Measurements from ENCODE around the gene ATP13A5.
A peak's percentile ranks its signal among the peaks of the same experiment; 100 is the strongest.

The ATP13A5 gene, protein sequence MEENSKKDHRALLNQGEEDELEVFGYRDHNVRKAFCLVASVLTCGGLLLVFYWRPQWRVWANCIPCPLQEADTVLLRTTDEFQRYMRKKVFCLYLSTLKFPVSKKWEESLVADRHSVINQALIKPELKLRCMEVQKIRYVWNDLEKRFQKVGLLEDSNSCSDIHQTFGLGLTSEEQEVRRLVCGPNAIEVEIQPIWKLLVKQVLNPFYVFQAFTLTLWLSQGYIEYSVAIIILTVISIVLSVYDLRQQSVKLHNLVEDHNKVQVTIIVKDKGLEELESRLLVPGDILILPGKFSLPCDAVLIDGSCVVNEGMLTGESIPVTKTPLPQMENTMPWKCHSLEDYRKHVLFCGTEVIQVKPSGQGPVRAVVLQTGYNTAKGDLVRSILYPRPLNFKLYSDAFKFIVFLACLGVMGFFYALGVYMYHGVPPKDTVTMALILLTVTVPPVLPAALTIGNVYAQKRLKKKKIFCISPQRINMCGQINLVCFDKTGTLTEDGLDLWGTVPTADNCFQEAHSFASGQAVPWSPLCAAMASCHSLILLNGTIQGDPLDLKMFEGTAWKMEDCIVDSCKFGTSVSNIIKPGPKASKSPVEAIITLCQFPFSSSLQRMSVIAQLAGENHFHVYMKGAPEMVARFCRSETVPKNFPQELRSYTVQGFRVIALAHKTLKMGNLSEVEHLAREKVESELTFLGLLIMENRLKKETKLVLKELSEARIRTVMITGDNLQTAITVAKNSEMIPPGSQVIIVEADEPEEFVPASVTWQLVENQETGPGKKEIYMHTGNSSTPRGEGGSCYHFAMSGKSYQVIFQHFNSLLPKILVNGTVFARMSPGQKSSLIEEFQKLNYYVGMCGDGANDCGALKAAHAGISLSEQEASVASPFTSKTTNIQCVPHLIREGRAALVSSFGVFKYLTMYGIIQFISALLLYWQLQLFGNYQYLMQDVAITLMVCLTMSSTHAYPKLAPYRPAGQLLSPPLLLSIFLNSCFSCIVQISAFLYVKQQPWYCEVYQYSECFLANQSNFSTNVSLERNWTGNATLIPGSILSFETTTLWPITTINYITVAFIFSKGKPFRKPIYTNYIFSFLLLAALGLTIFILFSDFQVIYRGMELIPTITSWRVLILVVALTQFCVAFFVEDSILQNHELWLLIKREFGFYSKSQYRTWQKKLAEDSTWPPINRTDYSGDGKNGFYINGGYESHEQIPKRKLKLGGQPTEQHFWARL

GRCh38 chr3:193378706-193379105 lies at the start of gene ATP13A5:
TSS of gene ATP13A5 (minus strand) at chr3:193378753. CDS start at chr3:193378725, 28 bp downstream.
- no peak for DNase-seq (ENCODE audit: low read depth)

DNA sequence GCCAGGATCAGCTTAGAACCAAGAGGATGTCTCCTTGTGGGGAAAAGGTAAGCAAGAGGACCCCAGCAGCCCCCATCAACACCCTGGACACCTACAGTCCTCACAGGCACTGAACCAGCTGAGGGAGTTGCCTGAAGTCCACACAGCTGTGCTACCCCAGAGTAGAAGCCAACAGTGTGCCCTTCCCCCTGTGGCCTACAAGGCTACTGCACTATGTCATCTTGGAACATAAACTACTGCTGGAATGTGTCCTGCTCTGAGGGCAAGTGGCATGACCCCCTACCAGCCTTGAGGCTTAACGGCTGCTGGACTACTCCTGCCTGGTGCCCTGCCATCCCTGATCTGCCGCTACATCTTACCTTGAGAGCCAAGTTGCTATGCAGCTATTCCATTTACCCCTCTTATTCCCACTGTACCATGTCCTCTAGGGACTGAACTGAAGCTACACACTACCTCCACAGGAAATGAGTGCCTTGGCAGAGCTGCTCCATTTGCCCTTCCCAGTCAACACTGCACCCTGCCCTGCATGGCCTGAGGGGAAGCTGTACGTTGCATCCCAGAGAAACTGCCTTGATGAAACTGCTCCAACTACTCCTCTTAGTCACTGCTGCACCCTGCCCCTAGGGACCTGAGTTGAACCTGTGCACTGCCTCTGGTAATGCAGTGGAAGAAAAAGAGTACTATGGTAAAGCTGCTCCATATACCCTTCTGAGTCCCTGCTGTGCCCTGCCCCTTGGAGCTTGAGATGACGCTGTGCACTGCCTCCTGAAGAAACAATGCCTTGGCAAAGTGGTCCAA lies 40.2 kb upstream of the ATP13A5 start:
- DNase-seq (ENCODE audit: low read depth): no peak

DNA sequence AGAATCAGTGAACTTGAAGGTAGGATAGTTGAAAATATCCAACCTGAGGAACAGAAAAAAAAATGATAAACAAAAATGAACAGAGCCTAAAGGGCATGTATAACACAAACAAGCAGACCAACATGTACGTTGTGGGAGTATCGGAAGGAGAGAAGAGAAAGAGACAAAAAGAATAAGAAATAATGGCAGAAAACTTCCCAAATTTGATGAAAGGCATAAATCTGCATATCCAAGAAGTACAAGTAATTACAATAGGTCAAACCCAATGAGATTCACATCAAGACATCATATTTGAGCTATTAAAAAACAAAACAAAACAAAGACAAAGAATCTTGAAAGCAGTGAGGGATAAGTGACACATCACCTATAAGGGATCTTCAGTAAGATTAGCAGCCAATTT lies 38.1 kb upstream of the ATP13A5 start:
- DNase-seq (ENCODE audit: low read depth): no peak

- DNase-seq (ENCODE audit: low read depth): no peak
Observed at GRCh38 chr3:193407688-193408087, 29.1 kb upstream of the ATP13A5 start.

DNA sequence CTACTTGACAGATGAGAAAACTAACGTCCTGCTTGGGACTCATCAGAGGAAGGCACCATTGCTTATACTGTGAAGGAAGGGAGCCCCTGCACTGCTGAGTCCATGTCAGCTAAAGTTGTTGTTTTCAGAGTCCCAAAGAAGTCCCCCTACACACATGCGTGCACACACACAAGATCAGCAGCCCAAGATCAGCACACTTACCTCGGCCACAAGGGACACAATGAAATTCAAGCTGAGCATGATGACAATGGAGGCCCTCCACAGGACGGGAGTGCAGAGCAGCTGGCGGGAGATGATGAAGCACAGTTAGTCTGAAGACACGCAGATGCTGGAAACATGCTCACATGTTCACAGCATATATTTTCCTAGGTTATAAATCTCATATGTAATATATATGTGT lies 28.6 kb upstream of the ATP13A5 start:
- no peak for DNase-seq (ENCODE audit: low read depth)

GRCh38 chr3:193403307-193403706 lies 24.8 kb upstream of the ATP13A5 start:
- DNase-seq (ENCODE audit: low read depth): no peak

GRCh38 chr3:193400304-193400703 lies 21.8 kb upstream of the ATP13A5 start:
- DNase-seq (ENCODE audit: low read depth): no peak

- no peak for DNase-seq (ENCODE audit: low read depth)
Observed at GRCh38 chr3:193396451-193397244, 18.1 kb upstream of the ATP13A5 start.

- DNase-seq (ENCODE audit: low read depth): peak; percentile 1
Observed at GRCh38 chr3:193391902-193392301, 13.3 kb upstream of the ATP13A5 start.

DNA sequence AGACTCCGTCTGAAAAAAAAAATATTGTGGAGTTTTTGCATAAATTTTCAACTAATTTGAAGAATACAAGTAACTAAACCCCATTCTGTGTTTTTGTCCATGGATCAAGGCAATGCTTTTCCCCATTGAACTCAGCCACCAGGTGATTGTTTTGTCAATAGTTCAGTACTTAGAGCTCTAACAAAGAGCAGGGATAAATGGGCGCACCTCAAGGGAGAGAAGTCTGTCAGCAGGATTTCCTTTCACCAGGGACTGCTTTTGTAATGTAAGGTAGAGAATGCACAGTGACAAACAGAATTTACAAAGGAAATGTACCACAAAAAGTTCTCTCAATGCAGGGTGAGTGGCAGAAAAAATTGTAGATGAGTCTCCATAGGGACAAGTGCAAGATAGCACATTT lies 10.8 kb upstream of the ATP13A5 start:
- DNase-seq (ENCODE audit: low read depth): no peak

- no peak for DNase-seq (ENCODE audit: low read depth)
Observed at GRCh38 chr3:193388361-193388760, 9.8 kb upstream of the ATP13A5 start.

GRCh38 chr3:193387596-193387995 lies 9.0 kb upstream of the ATP13A5 start:
- no peak for DNase-seq (ENCODE audit: low read depth)

DNA sequence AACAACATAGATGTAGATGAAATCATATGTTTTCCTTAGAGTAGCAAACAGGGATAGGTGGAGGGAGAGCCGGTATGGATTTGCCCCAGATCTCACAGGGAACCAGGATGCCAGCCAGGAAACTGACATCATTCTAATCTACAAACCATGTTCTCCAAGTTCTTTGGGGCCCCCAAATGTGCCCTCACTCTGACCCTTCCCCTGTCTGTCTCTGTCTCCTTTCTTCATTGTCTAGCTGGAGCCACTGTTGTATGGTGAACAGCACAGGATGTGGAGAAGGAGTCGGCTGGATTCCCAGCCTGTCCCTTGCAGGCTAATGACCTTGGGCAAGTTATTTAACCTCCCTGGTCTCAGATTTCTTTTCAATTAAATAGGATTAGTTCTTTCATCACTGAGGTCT lies 962 bp downstream of the ATP13A5 start:
- no peak for DNase-seq (ENCODE audit: low read depth)

DNA sequence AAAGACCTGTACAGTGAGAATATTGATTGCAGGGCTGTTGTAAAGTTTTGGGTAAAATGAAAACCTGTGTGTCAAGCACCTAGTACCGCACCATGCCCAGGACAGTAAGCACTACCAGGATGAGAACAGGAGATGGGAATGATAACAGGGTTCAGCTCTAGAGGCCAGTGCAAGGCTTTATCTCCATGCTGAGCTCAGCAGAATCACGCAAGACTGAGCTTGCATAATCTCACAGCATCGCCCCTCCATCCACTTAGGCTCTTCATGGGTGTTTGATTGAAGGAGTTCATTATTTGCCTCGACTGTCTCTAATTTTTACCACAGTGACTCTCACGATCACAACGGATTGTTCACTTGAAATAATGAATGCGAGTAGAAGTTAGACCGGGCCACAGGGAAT lies 2.9 kb downstream of the ATP13A5 start:
- DNase-seq (ENCODE audit: low read depth): no peak

DNA sequence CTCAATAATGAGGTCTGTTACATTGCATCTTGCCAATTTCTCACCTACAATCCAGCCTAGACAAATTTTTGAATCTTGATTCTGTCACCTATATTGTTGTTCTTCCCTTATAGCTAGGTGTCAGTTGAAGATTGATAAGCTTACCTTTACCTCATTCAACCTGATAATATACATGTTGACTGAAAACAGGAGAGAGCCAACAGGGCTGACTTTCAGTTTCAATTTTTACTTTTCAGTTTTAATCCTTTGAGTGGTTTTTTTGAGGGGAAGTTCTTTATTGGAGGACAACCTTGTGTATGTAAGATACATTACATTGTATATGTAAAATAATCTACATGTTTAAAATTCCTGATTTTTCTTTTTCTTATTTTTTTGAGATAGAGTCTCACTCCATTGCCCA lies 5.8 kb downstream of the ATP13A5 start:
- no peak for DNase-seq (ENCODE audit: low read depth)

DNA sequence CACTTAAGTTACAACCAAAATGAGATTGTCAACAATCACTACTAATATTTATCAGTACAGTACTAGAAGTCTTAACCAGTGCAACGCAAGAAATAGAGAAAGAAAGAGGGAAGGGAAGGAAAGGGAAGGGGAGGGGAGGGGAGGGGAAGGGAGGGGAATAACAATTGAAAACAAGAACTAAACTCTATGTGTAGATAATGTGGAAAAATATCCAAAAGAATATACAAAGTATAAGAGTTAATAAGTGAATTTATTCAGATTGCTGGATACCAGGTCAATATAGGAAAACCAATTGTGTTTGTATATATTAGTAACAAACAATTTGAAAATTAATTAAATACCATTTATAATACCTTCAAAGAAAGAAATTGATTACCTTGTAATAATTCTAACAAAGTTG lies 10.7 kb downstream of the ATP13A5 start:
- no peak for DNase-seq (ENCODE audit: low read depth)

DNA sequence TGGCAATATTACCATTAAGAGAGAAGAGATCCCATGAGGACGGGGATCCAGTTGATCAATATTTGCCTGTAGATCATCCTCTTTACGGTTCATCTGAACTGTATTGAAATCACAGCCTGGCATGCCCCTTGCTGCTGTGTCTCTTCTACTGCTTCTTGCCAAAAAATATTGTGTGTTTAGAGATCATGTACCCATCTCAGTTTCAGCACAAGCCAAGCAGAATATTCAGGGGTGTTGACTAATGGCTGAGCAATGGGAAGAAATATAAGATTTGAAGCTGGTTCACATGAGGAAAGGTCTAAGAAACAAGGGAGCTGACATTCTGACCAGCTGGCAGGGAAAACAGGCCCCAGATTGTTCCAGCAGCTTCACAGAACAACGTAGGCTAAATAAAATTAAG lies 21.3 kb downstream of the ATP13A5 start:
- no peak for DNase-seq (ENCODE audit: low read depth)

GRCh38 chr3:193354423-193354822 lies 24.1 kb downstream of the ATP13A5 start:
- no peak for DNase-seq (ENCODE audit: low read depth)

DNA sequence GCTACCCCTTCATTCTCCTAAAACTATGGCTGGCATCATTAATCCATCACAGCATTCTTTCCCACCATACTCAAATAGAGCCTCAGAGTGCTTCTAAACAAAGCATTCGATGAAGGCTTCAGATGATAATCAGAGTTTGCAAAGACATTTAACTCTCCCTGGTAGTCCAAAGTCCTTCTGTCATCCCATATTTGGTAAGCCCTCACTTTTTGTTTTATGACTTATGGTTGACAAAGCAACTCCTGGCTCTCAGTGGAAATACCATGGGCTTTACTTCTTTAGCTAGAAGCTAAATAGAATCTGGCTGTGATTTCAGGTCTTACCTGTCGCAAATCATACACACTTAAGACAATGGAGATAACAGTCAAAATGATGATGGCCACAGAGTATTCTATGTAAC lies 27.8 kb downstream of the ATP13A5 start:
- DNase-seq (ENCODE audit: low read depth): no peak

DNA sequence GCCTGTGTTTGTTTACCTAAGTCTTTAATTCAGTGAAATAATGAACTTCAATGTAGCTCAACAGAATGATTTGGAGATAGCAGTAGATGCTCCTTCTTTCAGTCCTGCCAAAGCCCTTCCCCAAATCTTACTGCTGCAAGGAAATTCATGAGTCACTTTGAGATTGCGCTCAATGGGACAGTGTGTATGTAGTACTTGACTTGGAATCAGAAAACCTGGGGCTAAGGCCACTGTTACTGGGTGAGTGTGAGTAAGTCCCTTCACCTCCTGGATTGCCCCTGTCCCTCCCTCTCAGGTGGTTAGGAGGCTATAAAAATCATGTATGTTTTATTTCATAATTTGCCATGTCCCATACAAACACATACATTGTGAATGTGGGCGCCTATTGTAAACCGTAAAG lies 29.9 kb downstream of the ATP13A5 start:
- DNase-seq (ENCODE audit: low read depth): no peak

All from EH (cell line).